Colonic mucosa (tissue), 4 donors: ENCODE data around the gene USP12. TPM values are rescaled to one million over a fixed set of nuclear protein-coding genes. Genes with fewer than 3 reads are reported as not detected.

Experiments
- DNase-seq: peaks from one replicate; pipeline ENCODE4 v3.0.0-alpha.2; 2020
- H3K27ac ChIP-seq: fragments of 200-600 bp; one replicate; pipeline ENCODE4 v1.8.0; 2021
- H3K27me3 ChIP-seq: fragments of 200-600 bp; one replicate; pipeline ENCODE4 v1.8.0; 2021
- H3K36me3 ChIP-seq: fragments of 200-600 bp; one replicate; pipeline ENCODE4 v1.8.0; 2021
- H3K4me1 ChIP-seq: fragments of 200-600 bp; one replicate; pipeline ENCODE4 v1.8.0; 2021; ENCODE audit warnings: mild to moderate bottlenecking
- H3K4me3 ChIP-seq: fragments of 200-600 bp; one replicate; pipeline ENCODE4 v1.8.0; 2021
- H3K9ac ChIP-seq, 2 donors: one replicate each; pipeline ENCODE4 v1.7.0; 2013; ENCODE audit warnings: control low read depth in 2 of 2, low read depth in 2 of 2, low read length in 2 of 2
- H3K9me3 ChIP-seq: fragments of 200-600 bp; one replicate; pipeline ENCODE4 v1.8.0; 2021
- intact Hi-C: fragments of 100-400 bp; cut with DNase I; formaldehyde crosslinking; loops from one replicate; pipeline ENCODE4 v1.14.1; 2022
- total RNA-seq, 2 donors: library from RNA; stranded (reverse); fragmentation: NEBNext Ultra II Directional in 1 of 2; extraction: Animal tissue kit (Norgen Biotek cat#: 25700) in 1 of 2; gene quantifications; one replicate each; pipeline ENCODE4 v1.2.1, GENCODE V29; 2021
- TF ChIP-seq, protein P1 (sequence below): fragments of 200-600 bp; IDR thresholded peaks from one replicate; pipeline ENCODE4 v1.8.0; 2022; ENCODE audit warnings: antibody characterized with exemption, mild to moderate bottlenecking
- donor health status: healthy.
- donor health status: DM: no; HTN: no; CAD: no.
- donor health status: DM: no; HTN: no; CAD: no.

USP12 gene
- total RNA-seq, 2 donors from 2014 or later, result 28.0 to 48.0 TPM

DNA sequence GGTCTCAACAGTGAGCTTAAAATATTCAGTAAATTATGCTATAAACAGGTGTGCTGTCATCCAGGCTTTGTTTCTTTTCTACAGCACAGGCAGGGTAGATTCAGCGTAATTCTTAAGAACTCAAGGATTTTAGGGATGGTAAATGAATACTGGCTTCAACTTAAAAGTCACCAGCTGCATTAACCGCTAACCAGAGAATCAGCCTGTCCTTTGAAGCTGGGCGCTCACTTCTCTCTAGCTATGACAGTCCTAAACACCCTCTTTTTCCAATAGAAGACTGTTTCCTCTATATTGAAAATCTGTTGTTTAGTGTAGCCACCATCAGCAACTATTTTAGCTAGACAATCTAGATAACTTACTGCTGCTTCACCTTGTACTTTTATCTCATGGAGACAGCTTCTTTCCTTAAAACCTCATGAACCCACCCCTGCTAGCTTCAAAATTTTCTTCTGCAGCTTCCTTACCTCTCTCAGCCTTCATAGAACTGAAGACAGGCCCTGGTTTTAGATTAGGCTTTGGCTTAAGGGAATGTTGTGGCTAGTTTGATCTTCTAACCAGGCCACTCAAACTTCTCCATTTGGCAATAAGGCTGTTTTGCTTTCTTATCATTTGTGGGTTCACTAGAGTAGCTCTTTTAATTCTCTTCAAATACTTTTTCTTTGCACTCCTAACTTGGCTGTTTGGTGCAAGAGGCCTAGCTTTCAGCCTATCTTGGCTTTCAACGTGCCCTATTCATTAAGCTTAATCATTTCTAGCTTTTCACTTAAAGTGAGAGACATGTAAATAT is 89.5 kb downstream of the USP12 start:
- TF ChIP-seq, protein P1, sequence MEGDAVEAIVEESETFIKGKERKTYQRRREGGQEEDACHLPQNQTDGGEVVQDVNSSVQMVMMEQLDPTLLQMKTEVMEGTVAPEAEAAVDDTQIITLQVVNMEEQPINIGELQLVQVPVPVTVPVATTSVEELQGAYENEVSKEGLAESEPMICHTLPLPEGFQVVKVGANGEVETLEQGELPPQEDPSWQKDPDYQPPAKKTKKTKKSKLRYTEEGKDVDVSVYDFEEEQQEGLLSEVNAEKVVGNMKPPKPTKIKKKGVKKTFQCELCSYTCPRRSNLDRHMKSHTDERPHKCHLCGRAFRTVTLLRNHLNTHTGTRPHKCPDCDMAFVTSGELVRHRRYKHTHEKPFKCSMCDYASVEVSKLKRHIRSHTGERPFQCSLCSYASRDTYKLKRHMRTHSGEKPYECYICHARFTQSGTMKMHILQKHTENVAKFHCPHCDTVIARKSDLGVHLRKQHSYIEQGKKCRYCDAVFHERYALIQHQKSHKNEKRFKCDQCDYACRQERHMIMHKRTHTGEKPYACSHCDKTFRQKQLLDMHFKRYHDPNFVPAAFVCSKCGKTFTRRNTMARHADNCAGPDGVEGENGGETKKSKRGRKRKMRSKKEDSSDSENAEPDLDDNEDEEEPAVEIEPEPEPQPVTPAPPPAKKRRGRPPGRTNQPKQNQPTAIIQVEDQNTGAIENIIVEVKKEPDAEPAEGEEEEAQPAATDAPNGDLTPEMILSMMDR, result no peak
- no peak for DNase-seq
- no peak overlapping the region for H3K9ac ChIP-seq
- no peak overlapping the region for H3K27ac ChIP-seq
- intact Hi-C loops, result no loop called here
- H3K27me3 ChIP-seq, result no peaks in the 10 kb centered on the region
- no peaks in the 10 kb centered on the region for H3K9me3 ChIP-seq
- no peaks in the 10 kb centered on the region for H3K36me3 ChIP-seq
- no peak overlapping the region for H3K4me3 ChIP-seq
- no peaks in the 10 kb centered on the region for H3K4me1 ChIP-seq

DNA sequence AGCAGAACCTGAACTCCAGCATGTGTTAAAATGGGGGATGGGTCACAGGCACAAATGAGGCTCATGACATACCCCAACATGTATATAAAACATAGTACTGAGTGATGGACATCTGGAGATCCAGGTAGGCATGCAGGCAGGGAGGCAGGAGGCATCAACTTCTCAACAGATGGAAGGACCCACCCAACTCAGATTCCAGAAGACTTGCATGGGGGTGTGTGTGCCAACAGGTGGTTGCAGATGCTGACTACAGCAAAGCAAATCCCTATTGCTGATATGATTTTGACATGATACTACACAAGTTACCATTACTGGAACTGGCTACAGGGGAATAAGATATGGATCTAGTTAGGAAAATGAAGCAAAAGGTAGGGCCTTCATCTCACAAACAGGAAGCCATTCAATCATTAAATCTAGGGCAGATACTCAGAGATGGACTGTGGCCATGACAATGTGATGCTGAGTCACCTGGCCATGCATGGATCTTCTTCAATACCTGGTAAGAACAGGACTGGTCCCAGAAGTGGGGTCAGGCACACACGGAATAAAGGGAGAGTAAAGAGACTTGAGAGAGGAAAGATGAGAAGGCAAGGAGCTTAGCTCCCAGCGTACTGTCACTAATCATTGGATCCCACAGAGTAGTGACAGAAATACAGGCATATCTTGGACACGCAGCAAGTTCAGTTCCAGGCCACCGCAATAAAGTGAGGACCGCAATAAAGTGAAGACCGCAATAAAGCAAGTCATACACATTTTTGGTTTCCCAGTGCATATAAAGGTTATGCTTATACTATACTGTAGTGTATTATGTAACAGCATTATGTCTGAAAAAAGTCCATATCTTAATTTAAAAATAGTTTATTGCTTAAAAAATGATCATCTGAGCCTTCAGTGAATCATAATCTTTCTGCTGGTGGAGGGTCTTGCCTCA is 91.3 kb downstream of the USP12 start:
- no peak overlapping the region for H3K4me3 ChIP-seq
- H3K36me3 ChIP-seq, result no peaks in the 10 kb centered on the region
- no peak for DNase-seq
- no peaks in the 10 kb centered on the region for H3K9me3 ChIP-seq
- no peaks in the 10 kb centered on the region for H3K27me3 ChIP-seq
- TF ChIP-seq, protein P1, result no peak
- no peak overlapping the region for H3K27ac ChIP-seq
- H3K4me1 ChIP-seq, result no peaks in the 10 kb centered on the region
- H3K9ac ChIP-seq, result no peak overlapping the region
- intact Hi-C loops, result no loop called here

DNA sequence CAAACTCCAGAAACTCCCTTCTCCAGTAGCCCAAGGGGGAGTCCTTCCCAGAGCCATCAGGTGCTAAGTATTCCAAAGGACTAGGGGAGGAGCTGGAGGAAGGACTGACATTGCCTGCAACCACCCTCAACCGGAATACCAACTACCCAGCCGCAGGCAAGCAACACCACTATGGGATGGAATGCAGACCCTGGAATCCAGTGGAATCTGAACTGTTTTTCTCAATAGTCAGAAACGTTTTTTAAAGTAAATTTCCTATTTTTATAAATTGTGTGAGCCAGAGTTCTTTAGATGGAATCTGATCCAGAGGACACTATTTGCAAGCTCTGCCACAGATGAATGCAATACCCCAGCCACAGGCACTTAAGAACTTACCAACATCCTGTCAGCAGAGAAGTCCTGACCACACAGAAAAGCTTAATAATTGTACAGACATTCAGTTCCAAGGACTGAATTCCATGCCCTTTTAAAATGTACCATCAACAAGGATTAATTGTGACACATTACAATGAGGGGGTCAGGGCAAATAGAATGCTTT is 92.1 kb downstream of the USP12 start:
- TF ChIP-seq, protein P1, result no peak
- Histone ChIP-seq H3K27ac (no peak overlapping the region), H3K9me3 (no peaks in the 10 kb centered on the region), H3K27me3 (no peaks in the 10 kb centered on the region), H3K4me3 (no peak overlapping the region), H3K36me3 (no peaks in the 10 kb centered on the region), H3K4me1 (no peaks in the 10 kb centered on the region), H3K9ac (no peak overlapping the region)
- DNase-seq, result no peak
- intact Hi-C loops, result no loop called here

DNA sequence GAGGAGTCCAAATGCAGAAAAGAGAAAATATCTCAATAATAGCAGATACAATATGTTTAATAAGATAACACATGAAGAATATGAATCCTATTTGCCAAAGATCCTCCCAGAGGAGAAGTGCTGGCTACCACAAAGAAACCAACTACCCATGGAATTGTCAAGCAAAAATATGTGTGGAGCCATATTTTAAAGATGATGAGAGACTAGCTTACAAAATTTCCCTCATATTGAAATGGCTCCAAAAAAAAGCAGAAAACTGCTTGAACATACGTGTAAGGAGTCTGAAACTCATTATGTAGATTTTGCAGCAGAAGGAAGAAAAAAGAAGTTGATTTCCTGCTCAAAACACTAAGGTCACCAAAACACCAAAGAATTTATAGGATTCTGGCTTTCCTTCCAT is 94.2 kb downstream of the USP12 start:
- TF ChIP-seq, protein P1, result no peak
- no peak overlapping the region for H3K9ac ChIP-seq
- no peak for DNase-seq
- no peak overlapping the region for H3K4me3 ChIP-seq
- H3K9me3 ChIP-seq, result no peaks in the 10 kb centered on the region
- no peaks in the 10 kb centered on the region for H3K4me1 ChIP-seq
- intact Hi-C loops, result no loop called here
- no peaks in the 10 kb centered on the region for H3K27me3 ChIP-seq
- H3K27ac ChIP-seq, result no peak overlapping the region
- H3K36me3 ChIP-seq, result no peaks in the 10 kb centered on the region

DNA sequence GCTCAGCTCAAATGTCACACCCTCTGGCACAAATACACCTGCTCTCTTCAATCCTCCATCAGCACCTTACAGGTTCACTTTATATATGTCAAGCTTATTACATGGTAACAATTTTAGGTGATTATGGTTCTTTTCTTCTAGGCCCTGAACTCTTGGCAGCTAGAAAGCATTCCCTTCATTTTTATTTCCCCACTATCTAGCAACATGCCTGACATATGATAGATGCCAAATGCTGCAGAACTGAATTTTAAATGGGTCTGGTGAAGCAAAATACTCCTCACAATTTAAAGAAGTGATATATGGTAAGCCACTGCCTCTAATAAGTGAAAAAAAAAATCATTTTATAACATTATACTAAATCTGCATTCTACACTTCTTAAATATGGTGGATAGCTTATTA is 95.2 kb downstream of the USP12 start:
- no peaks in the 10 kb centered on the region for H3K27me3 ChIP-seq
- no peak overlapping the region for H3K9ac ChIP-seq
- H3K36me3 ChIP-seq, result no peaks in the 10 kb centered on the region
- H3K4me3 ChIP-seq, result no peak overlapping the region
- no peak overlapping the region for H3K27ac ChIP-seq
- H3K4me1 ChIP-seq, result no peaks in the 10 kb centered on the region
- intact Hi-C loops, result no loop called here
- TF ChIP-seq, protein P1, result no peak
- H3K9me3 ChIP-seq, result no peaks in the 10 kb centered on the region
- DNase-seq, result no peak
